ENCODE results near the gene CLEC16A.

Gene CLEC16A

GRCh38 chr16:11047939-11048800, 103.8 kb downstream of the CLEC16A start:
- TF ChIP-seq POLR2AphosphoS5 (IDR thresholded peaks at IDR 0.05; ENCODE audit: low read depth, low read length) (no peak), PAX5 (IDR thresholded peaks at IDR 0.05; ENCODE audit: insufficient read depth, low read length, severe bottlenecking) (no peak), POLR2A (IDR thresholded peaks at IDR 0.05; ENCODE audit: low read depth, low read length) (no peak), TAF1 (IDR thresholded peaks at IDR 0.05; ENCODE audit: low read depth, low read length) (no peak), POU2F2 (IDR thresholded peaks at IDR 0.05; ENCODE audit: low read depth, low read length) (no peak), SPI1 (IDR thresholded peaks at IDR 0.05; ENCODE audit: low read depth, low read length) (no peak)

GRCh38 chr16:11049396-11050059, 105.2 kb downstream of the CLEC16A start:
- DNase-seq (ENCODE audit: insufficient read length, low spot score) = no peak
- no peak for FAIRE-seq
- TF ChIP-seq PAX5 (IDR thresholded peaks at IDR 0.05; ENCODE audit: insufficient read depth, low read length, severe bottlenecking) (no peak), POLR2A (IDR thresholded peaks at IDR 0.05; ENCODE audit: low read depth, low read length) (no peak), POLR2AphosphoS5 (IDR thresholded peaks at IDR 0.05; ENCODE audit: low read depth, low read length) (no peak), POU2F2 (IDR thresholded peaks at IDR 0.05; ENCODE audit: low read depth, low read length) (no peak), SPI1 (IDR thresholded peaks at IDR 0.05; ENCODE audit: low read depth, low read length) (no peak), TAF1 (IDR thresholded peaks at IDR 0.05; ENCODE audit: low read depth, low read length) (no peak)

More at GRCh38 chr16:11047939-11048800, 103.8 kb downstream of the CLEC16A start:
- FAIRE-seq = no peak
- no peak for DNase-seq (ENCODE audit: insufficient read length, low spot score)

DNA sequence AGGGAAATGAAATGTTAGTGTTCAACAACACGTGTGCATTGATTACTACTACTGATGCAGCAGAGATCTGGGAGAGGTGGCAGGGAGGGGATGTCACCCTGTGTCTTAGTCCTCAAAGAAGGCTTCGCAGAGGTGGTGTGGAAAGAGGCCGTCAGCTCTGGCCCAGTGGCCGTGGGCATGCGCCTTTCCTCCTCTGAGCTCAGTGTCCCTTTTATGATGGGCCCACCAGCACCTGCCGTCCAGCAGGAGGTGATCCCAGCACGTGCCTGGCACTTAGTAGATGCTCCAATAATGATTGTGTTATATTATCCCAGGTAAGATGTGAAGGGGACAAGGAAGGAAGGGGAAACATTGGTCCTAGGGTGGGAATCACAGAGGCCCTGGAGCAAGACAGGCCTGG, 106.2 kb downstream of the CLEC16A start:
- no peak for FAIRE-seq
- DNase-seq (ENCODE audit: insufficient read length, low spot score) = no peak
- TF ChIP-seq POLR2AphosphoS5 (IDR thresholded peaks at IDR 0.05; ENCODE audit: low read depth, low read length) = no peak
- TF ChIP-seq PAX5 (IDR thresholded peaks at IDR 0.05; ENCODE audit: insufficient read depth, low read length, severe bottlenecking) = no peak

DNA sequence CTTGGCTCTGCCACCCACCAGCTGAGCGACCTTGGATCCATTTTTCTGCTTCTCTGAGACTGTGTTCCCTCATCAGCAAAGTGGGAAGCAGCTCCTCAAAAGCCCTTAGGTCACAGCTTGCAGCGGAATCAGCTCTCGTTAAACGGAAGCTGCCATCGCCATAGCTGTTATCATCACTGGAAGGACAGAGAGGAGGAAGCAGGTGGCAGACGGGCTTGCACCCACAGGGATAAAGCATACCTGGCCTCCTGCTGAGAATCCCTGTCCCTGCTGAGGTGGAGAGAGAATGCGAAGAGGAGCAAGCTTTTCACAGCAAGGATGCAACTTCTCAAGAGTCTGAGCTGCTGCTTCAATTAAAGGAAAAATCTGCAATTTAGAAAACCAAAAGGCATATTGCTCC, 106.6 kb downstream of the CLEC16A start:
- no peak for DNase-seq (ENCODE audit: insufficient read length, low spot score)
- FAIRE-seq = no peak
- TF ChIP-seq POLR2A (IDR thresholded peaks at IDR 0.05; ENCODE audit: low read depth, low read length) = no peak
- TF ChIP-seq PAX5 (IDR thresholded peaks at IDR 0.05; ENCODE audit: insufficient read depth, low read length, severe bottlenecking) = no peak
- TF ChIP-seq POLR2AphosphoS5 (IDR thresholded peaks at IDR 0.05; ENCODE audit: low read depth, low read length) = no peak
- TF ChIP-seq SPI1 (IDR thresholded peaks at IDR 0.05; ENCODE audit: low read depth, low read length) = no peak
- no peak for TF ChIP-seq POU2F2 (IDR thresholded peaks at IDR 0.05; ENCODE audit: low read depth, low read length)
- TF ChIP-seq TAF1 (IDR thresholded peaks at IDR 0.05; ENCODE audit: low read depth, low read length) = no peak

DNA sequence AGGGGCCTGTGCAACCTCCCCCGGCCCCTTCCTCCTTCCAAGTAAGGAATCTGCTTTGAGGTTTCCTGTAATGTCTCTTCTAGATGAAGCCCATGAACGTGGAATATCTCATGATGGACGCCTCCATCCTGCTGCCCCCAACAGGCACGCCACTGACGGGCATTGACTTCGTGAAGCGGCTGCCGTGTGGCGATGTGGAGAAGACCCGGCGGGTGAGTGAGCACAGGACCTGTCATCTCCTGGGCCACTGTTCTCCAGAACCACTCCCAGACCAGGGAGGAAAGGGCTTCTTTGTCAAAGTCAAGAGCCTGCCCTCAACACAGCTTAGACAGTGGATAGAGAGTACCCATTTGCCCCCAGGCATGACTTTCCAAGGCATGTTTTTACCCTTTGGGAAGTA, 107.1 kb downstream of the CLEC16A start:
- no peak for DNase-seq (ENCODE audit: insufficient read length, low spot score)
- no peak for FAIRE-seq
- TF ChIP-seq POU2F2 (IDR thresholded peaks at IDR 0.05; ENCODE audit: low read depth, low read length) (no peak), TAF1 (IDR thresholded peaks at IDR 0.05; ENCODE audit: low read depth, low read length) (no peak), POLR2A (IDR thresholded peaks at IDR 0.05; ENCODE audit: low read depth, low read length) (no peak)

DNA sequence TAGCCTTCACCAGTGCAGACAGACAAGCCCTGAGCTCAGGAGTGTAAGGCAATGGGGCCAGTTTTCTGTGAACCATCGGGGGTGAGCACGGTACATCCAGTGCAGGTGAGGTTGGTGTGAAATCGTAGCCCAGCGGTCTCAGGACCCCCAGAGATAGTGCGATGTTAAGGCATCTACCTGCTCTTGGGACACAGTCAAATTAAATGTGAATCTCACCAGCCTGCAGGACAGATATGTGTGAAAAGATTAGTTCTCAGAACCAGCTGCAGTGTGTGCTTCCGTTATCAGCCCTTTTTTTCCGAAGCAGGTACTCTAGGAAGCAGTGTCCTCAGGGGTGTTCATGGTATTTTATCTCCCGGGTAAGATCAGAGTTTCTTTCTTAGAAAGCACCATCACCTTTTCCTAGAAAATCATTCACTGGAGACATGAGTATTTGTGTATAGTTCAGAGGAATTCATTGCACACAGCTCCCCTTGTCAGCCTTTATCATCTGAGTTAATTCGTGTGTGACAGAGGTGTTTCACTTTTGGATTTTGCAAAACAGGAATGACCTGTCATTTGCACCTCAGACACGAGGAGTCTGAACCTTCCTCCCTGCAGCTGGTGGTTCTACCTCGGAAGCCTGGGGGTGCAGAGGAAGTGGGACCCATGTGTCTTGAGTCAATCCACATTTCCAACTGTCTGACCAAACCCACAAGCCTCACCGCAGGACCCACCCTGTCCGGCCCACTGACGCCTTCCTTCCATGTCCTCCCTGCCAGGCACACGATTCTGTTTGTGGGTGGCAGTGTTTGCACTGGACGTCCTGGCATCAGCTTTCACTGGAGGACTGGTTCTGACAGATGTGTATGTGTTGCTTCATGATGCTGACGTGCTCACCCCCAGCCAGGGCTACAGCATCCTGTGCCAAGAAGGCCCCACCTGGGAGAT, 107.8 kb downstream of the CLEC16A start:
- 0 out of 2 replicates have a peak, but pooled peaks have one; percentile 24 for TF ChIP-seq POU2F2 (IDR thresholded peaks at IDR 0.05; ENCODE audit: low read depth, low read length)
- no peak for TF ChIP-seq TAF1 (IDR thresholded peaks at IDR 0.05; ENCODE audit: low read depth, low read length)
- TF ChIP-seq PAX5 (IDR thresholded peaks at IDR 0.05; ENCODE audit: insufficient read depth, low read length, severe bottlenecking) = no peak
- TF ChIP-seq SPI1 (IDR thresholded peaks at IDR 0.05; ENCODE audit: low read depth, low read length) = peak; percentile 89
- TF ChIP-seq POLR2A (IDR thresholded peaks at IDR 0.05; ENCODE audit: low read depth, low read length) = no peak
- TF ChIP-seq POLR2AphosphoS5 (IDR thresholded peaks at IDR 0.05; ENCODE audit: low read depth, low read length) = no peak; the same call in 1 of the 2 replicates
- peak; percentile 98 for FAIRE-seq
- peak; percentile 54 for DNase-seq (ENCODE audit: insufficient read length, low spot score)

- DNase-seq (ENCODE audit: insufficient read length, low spot score) = no peak
Observed at GRCh38 chr16:11053916-11054460, 109.6 kb downstream of the CLEC16A start.

GRCh38 chr16:11056090-11056992, 112.0 kb downstream of the CLEC16A start:
- FAIRE-seq (peak; percentile 40), DNase-seq (ENCODE audit: insufficient read length, low spot score) (no peak)
- TF ChIP-seq TAF1 (IDR thresholded peaks at IDR 0.05; ENCODE audit: low read depth, low read length) (no peak), POU2F2 (IDR thresholded peaks at IDR 0.05; ENCODE audit: low read depth, low read length) (no peak), SPI1 (IDR thresholded peaks at IDR 0.05; ENCODE audit: low read depth, low read length) (no peak), POLR2A (IDR thresholded peaks at IDR 0.05; ENCODE audit: low read depth, low read length) (no peak)

More at GRCh38 chr16:11053916-11054460, 109.6 kb downstream of the CLEC16A start:
- TF ChIP-seq SPI1 (IDR thresholded peaks at IDR 0.05; ENCODE audit: low read depth, low read length) (no peak), POLR2AphosphoS5 (IDR thresholded peaks at IDR 0.05; ENCODE audit: low read depth, low read length) (no peak), TAF1 (IDR thresholded peaks at IDR 0.05; ENCODE audit: low read depth, low read length) (no peak), PAX5 (IDR thresholded peaks at IDR 0.05; ENCODE audit: insufficient read depth, low read length, severe bottlenecking) (no peak), POLR2A (IDR thresholded peaks at IDR 0.05; ENCODE audit: low read depth, low read length) (no peak), POU2F2 (IDR thresholded peaks at IDR 0.05; ENCODE audit: low read depth, low read length) (no peak)
- no peak for FAIRE-seq

All from GM12891 (cell line).